Gastroesophageal sphincter (tissue), 3 donors: ENCODE data around the gene ATP2B2.

Source experiments
- CTCF ChIP-seq, 4 experiments: fragments of 200-600 bp in 2 of 4; fragments of 450-650 bp in 2 of 4; sonication (generic) in 1 of 4; IDR thresholded peaks; one replicate each; pipeline ENCODE4 v1.5.1; 2017 to 2019; ENCODE audit warnings: antibody characterized with exemption in 4 of 4, mild to moderate bottlenecking in 2 of 4, moderate library complexity in 2 of 4
- EP300 ChIP-seq: sonication (generic); formaldehyde crosslinking; IDR thresholded peaks from one replicate; pipeline ENCODE4 v1.6.1; 2017; ENCODE audit warnings: antibody characterized with exemption, mild to moderate bottlenecking
- POLR2AphosphoS5 ChIP-seq: sonication (generic); formaldehyde crosslinking; IDR thresholded peaks from one replicate; pipeline ENCODE4 v1.6.1; 2017; ENCODE audit warnings: antibody characterized with exemption

GRCh38 chr3:10303785-10304184 lies 201.6 kb downstream of the ATP2B2 start:
- TF ChIP-seq CTCF (IDR thresholded peaks at IDR 0.05), result no peak
- TF ChIP-seq POLR2AphosphoS5, result no peak
- no peak for TF ChIP-seq EP300
